WI38 (cell line): ENCODE measurements around the gene MEOX2.

Experiments used
- H3K4me3 ChIP-seq: 2 replicates; pipeline ENCODE4 v1.5.1; 2011; ENCODE audit warnings: low read depth, mild to moderate bottlenecking, control low read depth, low read length
- CTCF ChIP-seq: IDR thresholded peaks from 2 replicates; pipeline ENCODE4 v1.5.1; 2012; ENCODE audit warnings: low read depth, mild to moderate bottlenecking, control low read depth, low read length

MEOX2 gene

DNA sequence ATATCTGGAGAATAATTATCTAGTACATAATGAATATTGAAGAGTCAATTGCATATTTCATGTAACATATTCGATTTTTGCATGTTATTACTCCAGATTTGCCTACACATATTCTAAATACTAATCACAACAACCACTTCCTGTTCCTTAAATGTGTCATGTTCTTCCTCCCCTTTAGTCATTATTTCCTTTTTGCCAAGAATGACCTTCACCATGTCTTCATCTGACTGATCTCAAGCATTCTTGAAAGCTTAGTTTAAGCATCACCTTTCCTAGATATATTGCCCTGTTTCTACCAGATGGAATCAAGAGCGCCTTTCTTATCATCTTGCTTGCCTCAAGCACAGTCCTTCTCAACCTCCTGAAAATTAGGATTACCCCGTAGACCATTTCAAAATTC lies 23.5 kb upstream of the MEOX2 start:
- no peak overlapping the region for H3K4me3 ChIP-seq
- TF ChIP-seq CTCF: no peak

DNA sequence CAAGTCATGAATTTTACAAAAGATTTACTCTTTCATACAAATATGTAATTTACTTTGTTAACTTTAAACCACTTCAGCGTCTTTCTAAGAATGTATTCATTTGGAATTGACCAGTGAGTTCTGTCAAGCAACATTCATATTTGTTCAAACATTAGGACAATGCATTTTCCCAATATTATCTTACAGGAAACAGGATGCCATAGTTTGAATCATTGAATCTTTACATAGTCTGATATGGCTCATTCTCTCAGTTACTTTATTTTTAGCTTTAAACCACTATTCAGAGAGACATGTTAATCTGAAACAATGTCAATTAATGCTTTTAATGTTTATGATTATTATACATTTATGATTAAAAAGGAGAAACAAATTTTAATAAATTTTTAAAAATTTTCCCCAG lies 21.1 kb upstream of the MEOX2 start:
- TF ChIP-seq CTCF: no peak
- no peak overlapping the region for H3K4me3 ChIP-seq

DNA sequence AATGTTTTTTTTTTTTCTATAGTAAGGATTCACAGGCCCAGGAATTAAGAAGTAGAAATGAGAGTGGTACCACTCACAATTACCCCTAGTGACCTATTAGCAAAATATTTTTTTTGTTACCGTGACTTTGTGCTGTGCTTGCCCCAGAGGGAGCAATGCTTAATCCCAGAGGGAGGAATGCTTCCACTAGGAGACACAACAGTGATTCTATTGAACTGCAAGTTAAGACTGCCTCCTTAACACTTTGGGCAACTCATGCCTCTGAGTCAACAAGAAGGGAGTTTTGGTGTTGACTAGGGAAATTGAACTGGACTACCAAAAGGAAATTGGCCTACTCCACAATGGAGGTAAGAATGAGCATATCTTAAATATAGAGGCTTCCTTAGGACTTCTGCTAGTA lies 17.2 kb upstream of the MEOX2 start:
- TF ChIP-seq CTCF: no peak
- no peak overlapping the region for H3K4me3 ChIP-seq

DNA sequence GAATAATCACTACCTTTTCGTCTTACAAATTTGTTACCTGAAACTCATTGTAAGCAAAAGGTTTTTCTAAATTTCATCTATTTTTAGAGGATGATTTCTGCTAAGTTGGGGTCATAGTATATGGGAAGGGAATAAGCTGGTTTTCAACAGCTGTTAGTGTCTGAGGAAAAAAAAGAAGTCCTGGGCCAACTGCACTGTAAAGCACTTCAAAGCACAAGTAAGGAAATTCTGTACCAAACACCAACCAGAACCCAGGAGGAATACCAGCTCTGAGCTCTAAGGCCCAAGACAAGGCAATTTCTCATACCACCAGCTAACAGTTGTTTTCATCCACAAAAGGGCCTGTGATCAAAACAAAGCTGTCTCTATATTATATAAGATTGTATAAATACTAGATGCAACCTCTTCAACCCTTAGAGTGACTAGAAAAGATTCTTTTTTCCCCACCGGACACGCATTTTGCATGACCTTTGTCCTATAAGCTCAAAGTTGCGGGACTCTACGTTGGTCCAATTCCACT lies 6.1 kb upstream of the MEOX2 start:
- no peak overlapping the region for H3K4me3 ChIP-seq
- no peak for TF ChIP-seq CTCF

DNA sequence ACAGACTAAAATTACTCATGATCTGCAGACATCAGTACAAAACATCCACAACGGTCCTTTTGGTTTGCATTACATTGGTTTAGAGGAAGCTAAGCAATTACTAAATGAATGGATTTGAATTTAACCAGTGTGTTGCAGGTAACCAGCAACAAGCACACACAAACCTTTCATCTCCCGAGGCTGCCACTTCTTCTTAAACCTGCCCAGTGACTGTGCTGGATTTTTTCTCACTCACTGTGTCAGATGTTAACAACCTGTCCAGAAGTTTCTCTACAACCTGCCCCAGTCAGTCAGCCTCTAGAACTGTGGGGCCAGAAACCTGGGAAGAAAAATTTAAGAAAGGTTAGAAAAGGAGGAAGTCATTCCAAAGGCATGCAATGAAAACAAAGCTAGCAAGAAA lies 2.4 kb upstream of the MEOX2 start:
- no peak for TF ChIP-seq CTCF
- H3K4me3 ChIP-seq: no peak overlapping the region

- TF ChIP-seq CTCF: no peak
- no peak overlapping the region for H3K4me3 ChIP-seq
Measured at GRCh38 chr7:15688279-15688626, 1.8 kb upstream of the MEOX2 start.

- TF ChIP-seq CTCF: no peak
- no peak overlapping the region for H3K4me3 ChIP-seq
Measured at GRCh38 chr7:15687546-15688278, 1.2 kb upstream of the MEOX2 start.
